ENCODE results near the gene AFG3L2.
"Not testable (repeated sequence)": the region's sequence is repeated elsewhere in the genome, so short reads cannot be mapped to it uniquely, and the experiment has no call there.

The AFG3L2 gene

DNA sequence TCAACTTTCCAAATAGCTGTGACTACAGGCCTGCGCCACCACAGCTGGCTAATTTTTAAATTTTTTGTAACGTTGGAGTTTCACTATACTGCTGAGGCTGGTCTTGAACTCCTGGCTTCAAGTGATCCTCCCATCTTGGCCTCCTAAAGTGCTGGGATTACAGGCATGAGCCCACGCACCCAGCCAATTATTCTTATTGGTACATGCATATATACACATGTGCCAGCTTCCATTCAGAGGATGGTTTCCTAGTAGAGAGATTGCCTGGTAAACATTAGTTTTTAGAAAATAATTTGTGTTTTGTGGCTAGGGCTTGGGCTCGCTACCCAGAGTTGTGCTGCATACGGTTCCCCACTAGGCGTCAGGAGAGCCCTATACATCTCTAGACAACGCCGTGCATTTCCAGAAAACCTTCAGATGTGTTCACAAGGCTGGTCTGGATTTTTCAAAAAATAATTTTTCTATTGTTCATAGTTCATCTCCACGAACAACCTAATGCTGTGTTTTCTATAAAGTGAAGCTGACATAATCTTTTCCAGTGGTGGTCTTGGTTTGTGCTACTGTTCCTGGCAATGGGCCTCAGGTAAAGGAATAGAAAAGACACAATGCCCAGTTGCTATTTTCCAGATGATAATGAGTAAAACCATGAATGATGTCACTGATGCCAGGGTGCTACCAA lies 14.6 kb upstream of the AFG3L2 start:
- Histone ChIP-seq H3K4me3 (ENCODE audit: low read depth, low read length) (no peak overlapping the region), H3K79me2 (no peaks in the 10 kb centered on the region), H2AFZ (peak overlapping the region; percentile 13), H3K9me3 (ENCODE audit: control insufficient read depth, low read length) (no peaks in the 10 kb centered on the region), H3K4me2 (ENCODE audit: low read length) (no peak overlapping the region), H3K36me3 (ENCODE audit: control insufficient read depth, insufficient read depth, low read length) (no peaks in the 10 kb centered on the region), H3K4me1 (no peaks in the 10 kb centered on the region), H3K27ac (no peak overlapping the region), H3K27me3 (ENCODE audit: control insufficient read depth, insufficient read depth, low read length) (no peaks in the 10 kb centered on the region), H3K9ac (no peak overlapping the region)
- TF ChIP-seq, protein P1, sequence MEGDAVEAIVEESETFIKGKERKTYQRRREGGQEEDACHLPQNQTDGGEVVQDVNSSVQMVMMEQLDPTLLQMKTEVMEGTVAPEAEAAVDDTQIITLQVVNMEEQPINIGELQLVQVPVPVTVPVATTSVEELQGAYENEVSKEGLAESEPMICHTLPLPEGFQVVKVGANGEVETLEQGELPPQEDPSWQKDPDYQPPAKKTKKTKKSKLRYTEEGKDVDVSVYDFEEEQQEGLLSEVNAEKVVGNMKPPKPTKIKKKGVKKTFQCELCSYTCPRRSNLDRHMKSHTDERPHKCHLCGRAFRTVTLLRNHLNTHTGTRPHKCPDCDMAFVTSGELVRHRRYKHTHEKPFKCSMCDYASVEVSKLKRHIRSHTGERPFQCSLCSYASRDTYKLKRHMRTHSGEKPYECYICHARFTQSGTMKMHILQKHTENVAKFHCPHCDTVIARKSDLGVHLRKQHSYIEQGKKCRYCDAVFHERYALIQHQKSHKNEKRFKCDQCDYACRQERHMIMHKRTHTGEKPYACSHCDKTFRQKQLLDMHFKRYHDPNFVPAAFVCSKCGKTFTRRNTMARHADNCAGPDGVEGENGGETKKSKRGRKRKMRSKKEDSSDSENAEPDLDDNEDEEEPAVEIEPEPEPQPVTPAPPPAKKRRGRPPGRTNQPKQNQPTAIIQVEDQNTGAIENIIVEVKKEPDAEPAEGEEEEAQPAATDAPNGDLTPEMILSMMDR (IDR thresholded peaks at IDR 0.05): peak; percentile 87

DNA sequence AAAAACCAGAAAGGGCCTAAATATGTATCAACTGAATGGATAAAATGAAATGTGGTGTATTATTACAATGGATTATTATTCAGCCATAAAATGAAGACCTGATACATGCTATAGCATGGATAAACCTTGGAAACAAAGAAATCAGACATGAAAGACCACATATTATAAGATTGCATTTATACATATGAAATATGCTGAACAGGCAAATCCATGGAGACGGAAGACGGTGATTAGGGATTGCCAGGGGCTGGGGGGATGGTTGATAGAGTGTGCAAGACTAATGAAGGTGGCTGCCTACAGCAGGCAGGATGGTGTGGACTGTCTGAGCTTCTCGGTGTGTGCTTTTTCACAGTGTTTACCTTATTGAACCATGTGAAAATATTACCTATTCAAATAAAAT lies 11.4 kb upstream of the AFG3L2 start:
- TF ChIP-seq, protein P1 (IDR thresholded peaks at IDR 0.05): no peak

DNA sequence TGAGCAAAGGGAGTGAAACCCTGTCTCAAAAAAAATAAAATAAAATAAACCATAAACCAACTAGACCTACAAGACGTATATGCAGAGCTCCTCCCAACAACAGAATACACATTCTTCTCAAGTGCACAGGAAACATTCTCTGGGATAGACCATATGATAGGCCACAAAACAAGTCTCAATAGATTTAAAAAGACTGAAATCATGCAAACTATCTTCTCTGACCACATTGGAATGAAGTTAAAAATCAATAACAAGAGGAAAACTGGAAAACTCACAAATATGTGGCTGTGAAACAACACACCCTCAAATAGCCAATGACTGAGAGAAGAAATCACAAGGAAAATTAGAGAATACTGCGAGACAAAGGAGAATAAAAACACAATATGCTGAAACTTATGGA lies 7.2 kb upstream of the AFG3L2 start:
- Histone ChIP-seq H3K9me3 (ENCODE audit: control insufficient read depth, low read length) (no peaks in the 10 kb centered on the region), H2AFZ (peak overlapping the region; percentile 9), H3K27me3 (ENCODE audit: control insufficient read depth, insufficient read depth, low read length) (no peaks in the 10 kb centered on the region), H3K4me3 (ENCODE audit: low read depth, low read length) (no peak overlapping the region), H3K36me3 (ENCODE audit: control insufficient read depth, insufficient read depth, low read length) (no peaks in the 10 kb centered on the region), H3K4me1 (no peaks in the 10 kb centered on the region), H3K4me2 (ENCODE audit: low read length) (no peak overlapping the region), H3K27ac (no peak overlapping the region), H3K9ac (no peak overlapping the region), H3K79me2 (no peaks in the 10 kb centered on the region)
- TF ChIP-seq, protein P1 (IDR thresholded peaks at IDR 0.05): no peak

More for the DNA sequence above, 11.4 kb upstream of the AFG3L2 start:
- H3K79me2 ChIP-seq: no peaks in the 10 kb centered on the region
- H3K4me2 ChIP-seq (ENCODE audit: low read length): no peak overlapping the region
- no peaks in the 10 kb centered on the region for H3K4me1 ChIP-seq
- no peak overlapping the region for H2AFZ ChIP-seq
- no peak overlapping the region for H3K9ac ChIP-seq
- no peak overlapping the region for H3K27ac ChIP-seq
- H3K36me3 ChIP-seq (ENCODE audit: control insufficient read depth, insufficient read depth, low read length): no peaks in the 10 kb centered on the region
- H3K27me3 ChIP-seq (ENCODE audit: control insufficient read depth, insufficient read depth, low read length): no peaks in the 10 kb centered on the region
- no peaks in the 10 kb centered on the region for H3K9me3 ChIP-seq (ENCODE audit: control insufficient read depth, low read length)
- no peak overlapping the region for H3K4me3 ChIP-seq (ENCODE audit: low read depth, low read length)

DNA sequence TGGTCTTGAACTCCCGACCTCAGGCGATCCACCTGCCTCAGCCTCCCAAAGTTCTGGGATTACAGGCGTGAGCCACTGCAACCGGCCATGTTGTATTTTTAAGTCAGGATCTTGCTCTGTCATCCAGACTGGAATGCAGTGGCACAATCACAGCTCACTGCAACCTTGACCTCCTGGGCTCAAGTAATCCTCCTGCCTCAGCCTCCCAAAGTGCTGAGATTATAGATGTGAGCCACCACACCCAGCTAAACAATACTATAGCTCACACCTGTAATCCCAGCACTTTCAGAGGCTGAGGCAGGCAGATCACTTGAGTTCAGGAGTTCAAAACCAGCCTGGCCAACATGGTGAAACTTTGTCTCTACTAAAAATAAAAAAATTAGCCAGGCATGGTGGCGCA lies 6.7 kb upstream of the AFG3L2 start:
- not testable (repeated sequence) for H3K4me3 ChIP-seq (ENCODE audit: low read depth, low read length); H3K9me3 ChIP-seq (ENCODE audit: control insufficient read depth, low read length); H2AFZ ChIP-seq; H3K79me2 ChIP-seq; H3K27ac ChIP-seq; H3K9ac ChIP-seq; H3K4me1 ChIP-seq; H3K4me2 ChIP-seq (ENCODE audit: low read length); H3K36me3 ChIP-seq (ENCODE audit: control insufficient read depth, insufficient read depth, low read length); H3K27me3 ChIP-seq (ENCODE audit: control insufficient read depth, insufficient read depth, low read length)

DNA sequence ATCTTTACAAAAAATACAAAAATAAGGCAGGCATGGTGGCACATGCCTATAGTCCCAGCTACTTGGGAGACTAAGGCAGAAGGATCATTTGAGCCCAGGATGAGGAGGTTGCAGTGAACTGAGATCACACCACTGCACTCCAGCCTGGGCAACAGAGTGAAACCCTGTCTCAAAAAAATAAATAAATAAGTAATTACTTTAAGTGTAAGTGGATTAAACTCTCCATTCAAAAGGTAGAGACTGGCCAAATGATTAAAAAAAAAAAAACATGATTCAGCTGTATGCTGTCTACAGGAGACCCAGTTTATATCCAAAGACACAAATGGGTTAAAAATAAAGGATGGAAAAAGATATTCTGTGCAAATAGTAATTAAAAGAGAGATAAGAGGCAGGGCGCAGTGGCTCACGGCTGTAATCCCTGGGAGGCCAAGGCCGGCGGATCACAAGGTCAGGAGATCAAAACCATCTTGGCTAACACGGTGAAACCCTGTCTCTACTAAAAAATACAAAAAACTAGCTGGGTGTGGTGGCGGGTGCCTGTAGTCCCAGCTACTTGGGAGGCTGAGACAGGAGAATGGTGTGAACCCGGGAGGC lies 5.3 kb upstream of the AFG3L2 start:
- H3K36me3 ChIP-seq (ENCODE audit: control insufficient read depth, insufficient read depth, low read length); H3K9ac ChIP-seq; H3K27me3 ChIP-seq (ENCODE audit: control insufficient read depth, insufficient read depth, low read length); H3K4me1 ChIP-seq; H3K27ac ChIP-seq; H2AFZ ChIP-seq; H3K9me3 ChIP-seq (ENCODE audit: control insufficient read depth, low read length); H3K4me2 ChIP-seq (ENCODE audit: low read length); H3K79me2 ChIP-seq; H3K4me3 ChIP-seq (ENCODE audit: low read depth, low read length): not testable (repeated sequence)

DNA sequence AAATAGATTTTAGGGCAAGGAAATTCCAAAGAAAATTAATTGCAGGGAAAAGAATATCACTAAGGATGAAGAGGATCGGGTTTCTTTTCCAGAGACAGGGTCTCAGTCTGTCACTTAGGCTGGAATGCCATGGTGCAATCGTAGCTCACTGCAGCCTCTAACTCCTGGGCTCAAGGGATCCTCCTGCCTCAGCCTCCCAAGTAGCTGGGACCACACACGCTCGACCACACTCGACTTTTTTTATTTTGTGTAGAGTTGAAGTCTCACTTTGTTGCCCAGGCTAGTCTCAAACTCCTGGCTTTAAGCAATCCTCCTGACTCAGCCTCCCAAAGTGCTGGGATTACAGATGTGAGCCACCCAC lies 1.2 kb upstream of the AFG3L2 start:
- not testable (repeated sequence) for H3K4me3 ChIP-seq (ENCODE audit: low read depth, low read length); H3K27me3 ChIP-seq (ENCODE audit: control insufficient read depth, insufficient read depth, low read length); H3K9ac ChIP-seq; H3K9me3 ChIP-seq (ENCODE audit: control insufficient read depth, low read length); H3K36me3 ChIP-seq (ENCODE audit: control insufficient read depth, insufficient read depth, low read length); H3K4me2 ChIP-seq (ENCODE audit: low read length)
- Histone ChIP-seq H3K4me1 (peaks cover 15% of the 10 kb centered on the region), H3K79me2 (peaks cover 24% of the 10 kb centered on the region), H2AFZ (peak overlapping the region; percentile 77), H3K27ac (peak overlapping the region; percentile 98)

All from parathyroid adenoma (tissue), 2 donors.